ENCODE measurements around the gene GREM1.

GREM1 gene

DNA sequence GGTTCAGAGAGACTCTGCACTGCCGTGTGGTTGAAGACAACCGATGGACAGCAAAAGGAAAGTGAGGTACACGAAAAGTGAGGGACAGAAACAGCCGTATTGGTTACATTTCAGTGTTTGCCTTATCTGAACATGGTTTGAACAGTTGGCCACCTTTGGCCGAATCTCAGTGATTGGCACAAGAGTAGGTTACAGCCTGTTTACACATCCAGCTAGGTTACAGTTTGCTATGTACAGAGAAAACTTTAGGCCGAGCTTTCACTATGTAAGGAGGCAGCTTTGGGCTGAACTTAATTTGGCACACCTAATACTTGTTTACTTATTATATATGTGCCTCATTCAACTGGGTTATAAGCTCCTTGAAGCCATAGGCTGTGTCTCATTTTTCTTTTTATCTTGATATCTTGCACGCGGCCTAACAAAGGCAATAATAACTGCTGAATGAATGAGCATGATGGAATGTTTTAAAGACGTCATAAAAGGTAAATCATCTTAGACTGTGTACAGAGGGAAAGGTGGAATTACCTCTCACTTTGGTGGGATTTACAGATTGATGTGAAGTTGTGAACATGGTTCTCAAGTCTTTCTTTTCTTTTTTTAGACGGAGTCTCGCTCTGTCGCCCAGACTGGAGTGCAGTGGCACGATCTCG is 17.2 kb upstream of the GREM1 start:
- TF ChIP-seq, protein P1, sequence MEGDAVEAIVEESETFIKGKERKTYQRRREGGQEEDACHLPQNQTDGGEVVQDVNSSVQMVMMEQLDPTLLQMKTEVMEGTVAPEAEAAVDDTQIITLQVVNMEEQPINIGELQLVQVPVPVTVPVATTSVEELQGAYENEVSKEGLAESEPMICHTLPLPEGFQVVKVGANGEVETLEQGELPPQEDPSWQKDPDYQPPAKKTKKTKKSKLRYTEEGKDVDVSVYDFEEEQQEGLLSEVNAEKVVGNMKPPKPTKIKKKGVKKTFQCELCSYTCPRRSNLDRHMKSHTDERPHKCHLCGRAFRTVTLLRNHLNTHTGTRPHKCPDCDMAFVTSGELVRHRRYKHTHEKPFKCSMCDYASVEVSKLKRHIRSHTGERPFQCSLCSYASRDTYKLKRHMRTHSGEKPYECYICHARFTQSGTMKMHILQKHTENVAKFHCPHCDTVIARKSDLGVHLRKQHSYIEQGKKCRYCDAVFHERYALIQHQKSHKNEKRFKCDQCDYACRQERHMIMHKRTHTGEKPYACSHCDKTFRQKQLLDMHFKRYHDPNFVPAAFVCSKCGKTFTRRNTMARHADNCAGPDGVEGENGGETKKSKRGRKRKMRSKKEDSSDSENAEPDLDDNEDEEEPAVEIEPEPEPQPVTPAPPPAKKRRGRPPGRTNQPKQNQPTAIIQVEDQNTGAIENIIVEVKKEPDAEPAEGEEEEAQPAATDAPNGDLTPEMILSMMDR (IDR thresholded peaks at IDR 0.05): no peak
- H3K36me3 ChIP-seq: no peaks in the 10 kb centered on the region
- H3K27ac ChIP-seq: no peak overlapping the region
- H3K4me3 ChIP-seq (ENCODE audit: low read depth in 1 of 2, low read length in 1 of 2): no peak overlapping the region
- peaks cover 26% of the 10 kb centered on the region for H3K27me3 ChIP-seq
- no peaks in the 10 kb centered on the region for H3K4me1 ChIP-seq (ENCODE audit: control insufficient read depth in 1 of 2, insufficient read depth in 1 of 2, low read depth in 1 of 2, low read length in 1 of 2)
- H3K9me3 ChIP-seq: no peaks in the 10 kb centered on the region

DNA sequence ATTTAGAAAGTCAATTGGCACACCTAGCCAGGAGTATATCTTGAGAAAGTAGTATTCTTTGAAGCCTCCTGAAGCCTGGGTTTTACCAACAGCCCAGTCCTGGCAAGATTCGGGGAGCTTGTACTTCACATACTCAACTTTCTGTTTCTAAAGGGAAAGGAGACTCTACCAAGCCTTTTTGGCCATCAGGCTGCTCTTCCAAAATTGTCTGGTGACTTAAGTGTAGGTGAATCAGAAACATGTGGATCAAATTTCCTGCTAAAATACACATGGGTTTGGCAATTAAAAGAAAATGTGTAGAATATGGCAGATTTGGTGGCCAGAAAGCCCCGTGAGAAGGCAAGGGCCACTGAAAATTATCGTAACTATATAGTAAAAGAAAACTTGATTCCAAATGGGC is 15.9 kb upstream of the GREM1 start:
- TF ChIP-seq, protein P1 (IDR thresholded peaks at IDR 0.05): no peak
- Histone ChIP-seq H3K27me3 (peaks cover 26% of the 10 kb centered on the region), H3K36me3 (no peaks in the 10 kb centered on the region), H3K4me3 (ENCODE audit: low read depth in 1 of 2, low read length in 1 of 2) (no peak overlapping the region), H3K9me3 (no peaks in the 10 kb centered on the region), H3K27ac (no peak overlapping the region), H3K4me1 (ENCODE audit: control insufficient read depth in 1 of 2, insufficient read depth in 1 of 2, low read depth in 1 of 2, low read length in 1 of 2) (no peaks in the 10 kb centered on the region)

DNA sequence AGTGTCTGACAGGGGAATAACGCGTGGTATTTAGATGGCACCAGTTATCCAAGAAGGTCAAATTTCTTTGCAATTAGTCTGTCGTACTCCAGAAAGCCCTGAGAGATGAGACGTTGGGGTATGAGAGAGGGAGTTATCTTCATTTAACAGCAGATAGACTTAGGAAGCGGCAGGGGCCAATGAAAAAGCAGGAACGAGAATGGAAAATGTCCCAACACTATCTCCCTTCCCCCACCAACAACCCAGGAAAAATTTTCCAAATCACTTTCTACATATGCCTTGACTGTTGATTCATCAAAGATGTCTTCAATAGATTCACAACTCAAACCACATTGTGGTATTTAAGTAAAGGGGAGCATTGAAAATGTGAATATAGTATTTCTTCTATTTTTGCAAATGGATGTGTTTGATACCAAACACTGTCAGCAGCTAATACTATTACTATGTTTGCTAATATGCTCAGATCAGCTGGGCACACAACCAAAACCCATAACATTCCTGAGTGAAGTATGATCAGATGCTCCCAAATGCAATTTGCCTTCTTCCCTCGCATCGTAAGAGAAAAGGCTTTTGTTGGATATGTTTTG is 13.3 kb upstream of the GREM1 start:
- TF ChIP-seq, protein P1 (IDR thresholded peaks at IDR 0.05): no peak
- H3K4me1 ChIP-seq (ENCODE audit: control insufficient read depth in 1 of 2, insufficient read depth in 1 of 2, low read depth in 1 of 2, low read length in 1 of 2): peaks cover 4 to 14% of the 10 kb centered on the region in 2 experiments
- no peaks in the 10 kb centered on the region for H3K9me3 ChIP-seq
- H3K36me3 ChIP-seq: no peaks in the 10 kb centered on the region
- H3K27ac ChIP-seq: no peak overlapping the region
- H3K27me3 ChIP-seq: peaks cover 29% of the 10 kb centered on the region
- no peak overlapping the region for H3K4me3 ChIP-seq (ENCODE audit: low read depth in 1 of 2, low read length in 1 of 2)

DNA sequence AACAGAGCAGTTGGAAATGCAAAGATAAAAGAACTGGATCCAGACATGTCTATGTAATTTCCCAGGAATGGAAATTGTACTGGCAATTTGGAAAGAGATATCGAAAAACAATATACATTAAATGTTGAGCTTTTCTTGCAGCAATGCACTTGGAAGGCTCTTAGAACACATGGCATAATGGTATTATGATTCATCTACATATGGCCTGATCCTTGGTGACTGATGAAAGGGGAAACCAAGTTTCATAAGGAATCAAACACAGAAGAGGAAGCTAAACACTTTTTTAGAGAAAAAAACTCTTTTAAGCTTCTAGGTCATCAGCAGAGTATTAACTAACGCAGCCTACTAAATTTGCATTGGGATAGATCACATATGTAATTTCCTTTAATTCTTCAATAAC is 12.4 kb upstream of the GREM1 start:
- Histone ChIP-seq H3K4me3 (ENCODE audit: low read depth in 1 of 2, low read length in 1 of 2) (no peak overlapping the region), H3K27ac (no peak overlapping the region), H3K4me1 (ENCODE audit: control insufficient read depth in 1 of 2, insufficient read depth in 1 of 2, low read depth in 1 of 2, low read length in 1 of 2) (peaks cover 4 to 14% of the 10 kb centered on the region in 2 experiments), H3K27me3 (peaks cover 37% of the 10 kb centered on the region), H3K9me3 (no peaks in the 10 kb centered on the region), H3K36me3 (no peaks in the 10 kb centered on the region)
- TF ChIP-seq, protein P1 (IDR thresholded peaks at IDR 0.05): no peak

DNA sequence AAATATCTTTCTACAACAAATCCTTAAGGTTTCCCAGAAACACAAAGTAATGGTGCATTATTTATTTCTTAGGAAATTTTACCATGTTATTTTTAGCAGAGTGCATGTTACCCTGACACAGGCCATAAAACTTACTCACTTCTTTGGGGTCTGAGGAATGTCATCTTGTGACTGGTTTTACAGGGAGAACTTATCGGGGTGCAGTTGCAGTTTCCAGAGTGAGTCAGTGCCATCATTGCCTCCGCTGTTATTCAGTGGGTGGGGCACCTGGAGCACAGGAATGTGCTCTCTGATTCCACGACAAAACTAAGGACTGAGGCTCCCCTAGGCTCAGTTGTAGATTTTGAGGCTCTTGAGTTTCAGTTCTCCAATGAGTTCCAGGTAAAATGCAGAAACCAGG is 11.1 kb upstream of the GREM1 start:
- no peak overlapping the region for H3K4me3 ChIP-seq (ENCODE audit: low read depth in 1 of 2, low read length in 1 of 2)
- peaks cover 4 to 14% of the 10 kb centered on the region in 2 experiments for H3K4me1 ChIP-seq (ENCODE audit: control insufficient read depth in 1 of 2, insufficient read depth in 1 of 2, low read depth in 1 of 2, low read length in 1 of 2)
- H3K27ac ChIP-seq: no peak overlapping the region
- TF ChIP-seq, protein P1 (IDR thresholded peaks at IDR 0.05): no peak
- H3K9me3 ChIP-seq: no peaks in the 10 kb centered on the region
- no peaks in the 10 kb centered on the region for H3K36me3 ChIP-seq
- peaks cover 47% of the 10 kb centered on the region for H3K27me3 ChIP-seq
